ENCODE measurements around the gene CNTN4. TPM values are rescaled to one million over a fixed set of nuclear protein-coding genes. Genes with fewer than 3 reads are reported as not detected.

CNTN4 gene
- total and polyA plus RNA-seq, 4 donors = 1.5 to 30.7 (median 5.7) TPM

- H3K9ac ChIP-seq (ENCODE audit: insufficient read depth in 1 of 2, low read length in 2 of 2) = no peak overlapping the region
- TF ChIP-seq CTCF (IDR thresholded peaks at IDR 0.05; ENCODE audit: control extremely low read depth, extremely low read depth) = no peak
- H3K4me1 ChIP-seq (ENCODE audit: control insufficient read depth in 5 of 5, insufficient read depth in 5 of 5, low read length in 5 of 5) = peaks cover 0 to 3% (median 0%) of the 10 kb centered on the region in 5 donors
- H3K27me3 ChIP-seq (ENCODE audit: control insufficient read depth in 3 of 3, insufficient read depth in 3 of 3, low read length in 2 of 3) = no peaks in the 10 kb centered on the region
- no peak overlapping the region for H3K4me3 ChIP-seq
- DNase-seq (no peak), ATAC-seq (ENCODE audit: insufficient read depth, low FRiP score) (no peak)
- no peaks in the 10 kb centered on the region for H3K36me3 ChIP-seq (ENCODE audit: control insufficient read depth in 4 of 4, insufficient read depth in 4 of 4, low read length in 4 of 4)
- no peak overlapping the region for H3K27ac ChIP-seq (ENCODE audit: low read depth in 1 of 2, low read length in 1 of 2)
- WGBS, 2 donors = 95 to 98% methylated on average over 20 to 21 of the region's 21 CpGs
- no peaks in the 10 kb centered on the region for H3K9me3 ChIP-seq (ENCODE audit: control insufficient read depth in 4 of 4, insufficient read depth in 3 of 4, low read length in 3 of 4)
Measured at GRCh38 chr3:2485027-2485375, 386.3 kb downstream of the CNTN4 start.

- Histone ChIP-seq H3K27ac (ENCODE audit: low read depth in 1 of 2, low read length in 1 of 2) (no peak overlapping the region), H3K36me3 (ENCODE audit: control insufficient read depth in 4 of 4, insufficient read depth in 4 of 4, low read length in 4 of 4) (no peaks in the 10 kb centered on the region), H3K9ac (ENCODE audit: insufficient read depth in 1 of 2, low read length in 2 of 2) (no peak overlapping the region), H3K9me3 (ENCODE audit: control insufficient read depth in 4 of 4, insufficient read depth in 3 of 4, low read length in 3 of 4) (no peaks in the 10 kb centered on the region), H3K4me3 (no peak overlapping the region), H3K4me1 (ENCODE audit: control insufficient read depth in 5 of 5, insufficient read depth in 5 of 5, low read length in 5 of 5) (no peaks in the 10 kb centered on the region), H3K27me3 (ENCODE audit: control insufficient read depth in 3 of 3, insufficient read depth in 3 of 3, low read length in 2 of 3) (no peaks in the 10 kb centered on the region)
- WGBS, 2 donors = 87 to 89% methylated on average over 2 of the region's 2 CpGs
- DNase-seq (no peak), ATAC-seq (ENCODE audit: insufficient read depth, low FRiP score) (no peak)
- TF ChIP-seq CTCF (IDR thresholded peaks at IDR 0.05; ENCODE audit: control extremely low read depth, extremely low read depth) = no peak
Measured at GRCh38 chr3:2495746-2496145, 397.1 kb downstream of the CNTN4 start.

- H3K27ac ChIP-seq (ENCODE audit: low read depth in 1 of 2, low read length in 1 of 2) = no peak overlapping the region
Measured at GRCh38 chr3:2504912-2505311, 406.2 kb downstream of the CNTN4 start.

More at GRCh38 chr3:2504912-2505311, 406.2 kb downstream of the CNTN4 start:
- Histone ChIP-seq H3K9me3 (ENCODE audit: control insufficient read depth in 4 of 4, insufficient read depth in 3 of 4, low read length in 3 of 4) (no peaks in the 10 kb centered on the region), H3K9ac (ENCODE audit: insufficient read depth in 1 of 2, low read length in 2 of 2) (no peak overlapping the region), H3K36me3 (ENCODE audit: control insufficient read depth in 4 of 4, insufficient read depth in 4 of 4, low read length in 4 of 4) (no peaks in the 10 kb centered on the region), H3K4me3 (no peak overlapping the region), H3K27me3 (ENCODE audit: control insufficient read depth in 3 of 3, insufficient read depth in 3 of 3, low read length in 2 of 3) (no peaks in the 10 kb centered on the region), H3K4me1 (ENCODE audit: control insufficient read depth in 5 of 5, insufficient read depth in 5 of 5, low read length in 5 of 5) (no peaks in the 10 kb centered on the region)
- no peak for ATAC-seq (ENCODE audit: insufficient read depth, low FRiP score)
- 49 to 64% methylated on average over 2 of the region's 2 CpGs for WGBS, 2 donors
- DNase-seq = no peak
- TF ChIP-seq CTCF (IDR thresholded peaks at IDR 0.05; ENCODE audit: control extremely low read depth, extremely low read depth) = no peak
